Endodermal cell (in vitro differentiated cells): Measurements from ENCODE around the gene SNX20. TPM values are rescaled to one million over a fixed set of nuclear protein-coding genes. Genes with fewer than 3 reads are reported as not detected.

Experiments used
- DNase-seq: peaks from one replicate; pipeline ENCODE4 v3.0.0-alpha.2; 2017
- H3K27ac ChIP-seq: 2 replicates; pipeline ENCODE4 v1.5.1; 2013; ENCODE audit warnings: mild to moderate bottlenecking, low read depth, low read length, moderate library complexity
- H3K27me3 ChIP-seq: 2 replicates; pipeline ENCODE4 v1.6.1; 2013; ENCODE audit warnings: mild to moderate bottlenecking, low read length, moderate library complexity; ENCODE audit not compliant: insufficient read depth, control insufficient read depth, poor library complexity, severe bottlenecking
- H3K36me3 ChIP-seq: 2 replicates; pipeline ENCODE4 v1.7.0; 2013; ENCODE audit warnings: mild to moderate bottlenecking, low read length, moderate library complexity; ENCODE audit not compliant: control insufficient read depth, insufficient read depth
- H3K4me1 ChIP-seq: one replicate; pipeline ENCODE4 v1.7.0; 2013; ENCODE audit warnings: low read length; ENCODE audit not compliant: control insufficient read depth, insufficient read depth
- H3K4me3 ChIP-seq: 2 replicates; pipeline ENCODE4 v1.5.1; 2013; ENCODE audit warnings: mild to moderate bottlenecking, low read length, moderate library complexity
- H3K9ac ChIP-seq: 2 replicates; pipeline ENCODE4 v1.6.1; 2013; ENCODE audit warnings: mild to moderate bottlenecking, low read length, moderate library complexity; ENCODE audit not compliant: poor library complexity, severe bottlenecking; ENCODE audit errors: extremely low read depth
- H3K9me3 ChIP-seq: 2 replicates; pipeline ENCODE4 v1.6.1; 2013; ENCODE audit warnings: mild to moderate bottlenecking, low read length, moderate library complexity; ENCODE audit not compliant: control insufficient read depth
- H3K27ac Mint-ChIP-seq: 2 replicates; pipeline ENCODE4 v1.8.0; 2020; ENCODE audit warnings: mixed read lengths
- H3K27me3 Mint-ChIP-seq: 2 replicates; pipeline ENCODE4 v1.8.0; 2021; ENCODE audit warnings: mild to moderate bottlenecking, mixed read lengths; ENCODE audit not compliant: insufficient read depth
- H3K36me3 Mint-ChIP-seq: 2 replicates; pipeline ENCODE4 v1.8.0; 2020; ENCODE audit warnings: low read depth, mixed read lengths
- H3K4me1 Mint-ChIP-seq: 2 replicates; pipeline ENCODE4 v1.8.0; 2020; ENCODE audit warnings: mixed read lengths
- H3K4me3 Mint-ChIP-seq: 2 replicates; pipeline ENCODE4 v1.8.0; 2020; ENCODE audit warnings: mild to moderate bottlenecking, moderate library complexity, mixed read lengths
- H3K9me3 Mint-ChIP-seq: 2 replicates; pipeline ENCODE4 v1.8.0; 2020; ENCODE audit warnings: mild to moderate bottlenecking, mixed read lengths
- CTCF ChIP-seq: fragments of 200-600 bp; sonication (generic); conservative IDR thresholded peaks from 2 replicates; pipeline ENCODE4 v1.5.0; 2021; ENCODE audit warnings: antibody characterized with exemption, mild to moderate bottlenecking
- WGBS, 2 experiments: methylation state at CpG; one replicate each; pipeline versions ENCODE4 v1.1.5 to v1.1.7; 2013; ENCODE audit warnings: missing lambda C conversion rate in 2 of 2, mixed read lengths in 1 of 2; ENCODE audit not compliant: insufficient coverage in 1 of 2, insufficient read length in 1 of 2; 5-methylcytosine and 5-hydroxymethylcytosine counted together
- total RNA-seq, 2 donors: library from RNA; stranded (reverse); fragmentation: NEBNext Ultra II Directional in 1 of 2; extraction: Animal tissue kit (Norgen Biotek cat#: 25700) in 1 of 2; gene quantifications; 2 replicates in 1 of 2; 3 replicates in 1 of 2; pipeline ENCODE4 v1.2.1, GENCODE V29; 2021

The SNX20 gene
- total RNA-seq, 2 donors from 2014 or later: not detected

- Histone ChIP-seq H3K4me1 (no peaks in the 10 kb centered on the region), H3K27me3 (no peaks in the 10 kb centered on the region), H3K4me3 (no peak overlapping the region), H3K36me3 (peaks cover 9% of the 10 kb centered on the region), H3K9me3 (no peaks in the 10 kb centered on the region), H3K9ac (no peak overlapping the region), H3K27ac (no peak overlapping the region)
- H3K9me3 Mint-ChIP-seq: no peaks in the 10 kb centered on the region
- peaks cover 4% of the 10 kb centered on the region for H3K36me3 Mint-ChIP-seq
- no peak overlapping the region for H3K27ac Mint-ChIP-seq
- H3K4me1 Mint-ChIP-seq: peaks cover 12% of the 10 kb centered on the region
- no peaks in the 10 kb centered on the region for H3K27me3 Mint-ChIP-seq
- no peak for TF ChIP-seq CTCF
- no peak overlapping the region for H3K4me3 Mint-ChIP-seq
- no peak for DNase-seq
- 91 to 100% methylated on average over 3 to 11 of the region's 11 CpGs for WGBS, 2 experiments
These were observed 50.6 kb downstream of the SNX20 start for GRCh38 chr16:50630394-50631020.

GRCh38 chr16:50629334-50629733 is 51.8 kb downstream of the SNX20 start:
- Mint-ChIP-seq H3K4me3 (no peak overlapping the region), H3K4me1 (peaks cover 12% of the 10 kb centered on the region), H3K36me3 (peaks cover 4% of the 10 kb centered on the region), H3K27me3 (no peaks in the 10 kb centered on the region), H3K9me3 (no peaks in the 10 kb centered on the region), H3K27ac (no peak overlapping the region)
- H3K9ac ChIP-seq: no peak overlapping the region
- H3K9me3 ChIP-seq: no peaks in the 10 kb centered on the region
- no peaks in the 10 kb centered on the region for H3K27me3 ChIP-seq
- no peak for TF ChIP-seq CTCF
- DNase-seq: no peak
- no peak overlapping the region for H3K27ac ChIP-seq
- WGBS, 2 experiments: 85 to 89% methylated on average over 4 of the region's 4 CpGs
- no peaks in the 10 kb centered on the region for H3K4me1 ChIP-seq
- H3K4me3 ChIP-seq: no peak overlapping the region
- peaks cover 9% of the 10 kb centered on the region for H3K36me3 ChIP-seq

DNA sequence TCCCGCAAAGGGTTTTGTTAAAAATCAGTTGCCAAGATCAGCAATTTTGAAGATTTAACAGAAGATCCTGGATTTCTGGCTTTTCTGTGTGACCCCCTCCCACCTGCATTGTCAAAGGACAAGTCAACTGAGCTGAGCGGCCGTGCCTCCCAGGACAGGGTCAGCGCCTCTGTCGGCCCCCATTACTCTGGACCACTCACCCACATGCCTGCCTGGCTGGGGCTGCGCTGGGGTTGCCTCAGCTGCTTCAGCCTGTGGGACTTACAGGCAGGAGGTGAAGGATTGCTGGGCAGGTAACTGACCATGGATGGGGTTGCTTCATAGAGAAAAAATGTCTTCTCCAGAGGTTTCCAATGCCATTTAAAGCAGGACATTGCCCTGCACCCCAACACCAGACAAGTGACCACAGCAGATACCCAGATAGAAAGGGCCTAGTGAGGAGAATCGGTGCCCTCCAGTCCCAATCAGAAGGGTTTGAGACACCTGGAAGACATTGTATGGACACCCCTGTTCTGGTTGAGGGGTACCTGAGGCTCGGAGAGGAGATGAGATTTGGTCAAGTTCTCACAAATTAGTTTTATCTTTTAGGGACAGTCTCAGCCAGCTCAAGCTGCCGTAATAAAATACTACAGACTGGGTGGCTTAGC is 52.8 kb downstream of the SNX20 start:
- Mint-ChIP-seq H3K9me3 (no peaks in the 10 kb centered on the region), H3K27me3 (no peaks in the 10 kb centered on the region), H3K4me1 (peaks cover 12% of the 10 kb centered on the region), H3K27ac (no peak overlapping the region), H3K36me3 (peaks cover 4% of the 10 kb centered on the region), H3K4me3 (no peak overlapping the region)
- WGBS, 2 experiments: 95 to 100% methylated on average over 3 to 9 of the region's 9 CpGs
- no peak for TF ChIP-seq CTCF
- Histone ChIP-seq H3K27ac (no peak overlapping the region), H3K4me3 (no peak overlapping the region), H3K36me3 (peaks cover 9% of the 10 kb centered on the region), H3K4me1 (no peaks in the 10 kb centered on the region), H3K9me3 (no peaks in the 10 kb centered on the region), H3K27me3 (no peaks in the 10 kb centered on the region), H3K9ac (no peak overlapping the region)
- DNase-seq: no peak
